ENCODE data around the gene CCDC6.

GRCh38 chr10:59752278-59752940 lies 153.9 kb downstream of the CCDC6 start:
- TF ChIP-seq CTCF (IDR thresholded peaks at IDR 0.05), result no peak
- TF ChIP-seq POLR2A (IDR thresholded peaks at IDR 0.05), result no peak
